Hematopoietic multipotent progenitor cell treated with erythropoietin and hydrocortisone succinate and interleukin-3 and kit ligand, for 4 days (in vitro differentiated cells): ENCODE data around the gene ZBTB7A.

ENCODE experiments used
- DNase-seq: peaks from one replicate; pipeline ENCODE4 v3.0.0-alpha.2; 2015

ZBTB7A gene

GRCh38 chr19:4034048-4035017 is 32.4 kb downstream of the ZBTB7A start:
- no peak for DNase-seq

GRCh38 chr19:4033028-4033956 is 33.4 kb downstream of the ZBTB7A start:
- no peak for DNase-seq

GRCh38 chr19:4032436-4032835 is 34.3 kb downstream of the ZBTB7A start:
- DNase-seq = no peak

GRCh38 chr19:4031420-4031819 is 35.3 kb downstream of the ZBTB7A start:
- no peak for DNase-seq

- DNase-seq = no peak
Measured at GRCh38 chr19:4030981-4031380, 35.7 kb downstream of the ZBTB7A start.

GRCh38 chr19:4030552-4030951 is 36.1 kb downstream of the ZBTB7A start:
- no peak for DNase-seq

GRCh38 chr19:4029247-4029614 is 37.5 kb downstream of the ZBTB7A start:
- no peak for DNase-seq

- no peak for DNase-seq
Measured at GRCh38 chr19:4028334-4029246, 38.1 kb downstream of the ZBTB7A start.

GRCh38 chr19:4027146-4027545 is 39.6 kb downstream of the ZBTB7A start:
- no peak for DNase-seq

GRCh38 chr19:4025317-4025716 is 41.4 kb downstream of the ZBTB7A start:
- DNase-seq = no peak

GRCh38 chr19:4023600-4024398 is 42.9 kb downstream of the ZBTB7A start:
- no peak for DNase-seq

- no peak for DNase-seq
Measured at GRCh38 chr19:4019578-4019977, 47.1 kb downstream of the ZBTB7A start.

- no peak for DNase-seq
Measured at GRCh38 chr19:4018775-4019504, 47.8 kb downstream of the ZBTB7A start.

- no peak for DNase-seq
Measured at GRCh38 chr19:4018140-4018613, 48.5 kb downstream of the ZBTB7A start.

GRCh38 chr19:4016903-4017638 is 49.6 kb downstream of the ZBTB7A start:
- no peak for DNase-seq

GRCh38 chr19:4016486-4016885 is 50.2 kb downstream of the ZBTB7A start:
- DNase-seq = no peak

GRCh38 chr19:4015705-4016402 is 50.8 kb downstream of the ZBTB7A start:
- no peak for DNase-seq

GRCh38 chr19:4014541-4015491 is 51.9 kb downstream of the ZBTB7A start:
- DNase-seq = peak; percentile 37
